ENCODE measurements around the gene ABHD16A. TPM values are rescaled to one million over a fixed set of nuclear protein-coding genes. Genes with fewer than 3 reads are reported as not detected.

Gene ABHD16A
- total and polyA plus RNA-seq, 2 of the 13 experiments (the other 11 are each of a cell fraction or from before 2014, with no cell fraction given): 43.5 to 45.4 TPM

GRCh38 chr6:31734821-31735406, 31.8 kb upstream of the ABHD16A start (continued):
- TF ChIP-seq ZSCAN20 (CRISPR knock-in tag; IDR thresholded peaks at IDR 0.05; ENCODE audit: borderline replicate concordance) (no peak), ATF6 (CRISPR knock-in tag; conservative IDR thresholded peaks at IDR 0.05) (no peak), PITX1 (CRISPR knock-in tag; IDR thresholded peaks at IDR 0.05) (no peak), KLF12 (CRISPR knock-in tag; IDR thresholded peaks at IDR 0.05; ENCODE audit: borderline replicate concordance) (peak; percentile 18; the same call in 1 of the 2 replicates), KDM1A (CRISPR knock-in tag; IDR thresholded peaks at IDR 0.05) (no peak), HCFC1 (IDR thresholded peaks at IDR 0.05; ENCODE audit: low read depth, low read length) (no peak), EP300 (IDR thresholded peaks at IDR 0.05; ENCODE audit: low read depth in 2 of 2, low read length in 2 of 2) (peak in 1 of 2 experiments; percentile 53; a peak in 1 of 4 replicates), EP300 (CRISPR knock-in tag; IDR thresholded peaks at IDR 0.05; ENCODE audit: borderline replicate concordance) (no peak; the same call in 1 of the 2 replicates), ZNF136 (CRISPR knock-in tag; IDR thresholded peaks at IDR 0.05; ENCODE audit: low read depth) (no peak), ZNF335 (CRISPR knock-in tag; IDR thresholded peaks at IDR 0.05) (no peak), ZNF17 (CRISPR knock-in tag; IDR thresholded peaks at IDR 0.05) (no peak), SNAPC2 (CRISPR knock-in tag; IDR thresholded peaks at IDR 0.05) (0 out of 2 replicates have a peak, but pooled peaks have one; percentile 10), ZNF619 (CRISPR knock-in tag; IDR thresholded peaks at IDR 0.05) (no peak), RFX3 (CRISPR knock-in tag; IDR thresholded peaks at IDR 0.05) (no peak), ZNF160 (CRISPR knock-in tag; IDR thresholded peaks at IDR 0.05) (0 out of 2 replicates have a peak, but pooled peaks have one; percentile 12), FLYWCH1 (CRISPR knock-in tag; IDR thresholded peaks at IDR 0.05) (no peak), GTF2F1 (IDR thresholded peaks at IDR 0.05; ENCODE audit: low read length) (no peak), MXD4 (CRISPR knock-in tag; IDR thresholded peaks at IDR 0.05) (no peak), DMTF1 (CRISPR knock-in tag; IDR thresholded peaks at IDR 0.05) (no peak), PRPF4 (IDR thresholded peaks at IDR 0.05; ENCODE audit: low read depth, low read length, poor library complexity, severe bottlenecking) (no peak), FOXJ3 (CRISPR knock-in tag; IDR thresholded peaks at IDR 0.05; ENCODE audit: borderline replicate concordance) (no peak), FOXO4 (CRISPR knock-in tag; conservative IDR thresholded peaks at IDR 0.05) (no peak)
